ENCODE data around the gene SLC8A1. TPM values are rescaled to one million over a fixed set of nuclear protein-coding genes. Genes with fewer than 3 reads are reported as not detected.

Gene SLC8A1
- total RNA-seq, 2 experiments from 2014 or later, result 0.23 TPM

- CTCF ChIA-PET, result no interaction called here
- POLR2A ChIA-PET, result no interaction called here
Measured at GRCh38 chr2:40218679-40219078, 233.2 kb downstream of the SLC8A1 start.

DNA sequence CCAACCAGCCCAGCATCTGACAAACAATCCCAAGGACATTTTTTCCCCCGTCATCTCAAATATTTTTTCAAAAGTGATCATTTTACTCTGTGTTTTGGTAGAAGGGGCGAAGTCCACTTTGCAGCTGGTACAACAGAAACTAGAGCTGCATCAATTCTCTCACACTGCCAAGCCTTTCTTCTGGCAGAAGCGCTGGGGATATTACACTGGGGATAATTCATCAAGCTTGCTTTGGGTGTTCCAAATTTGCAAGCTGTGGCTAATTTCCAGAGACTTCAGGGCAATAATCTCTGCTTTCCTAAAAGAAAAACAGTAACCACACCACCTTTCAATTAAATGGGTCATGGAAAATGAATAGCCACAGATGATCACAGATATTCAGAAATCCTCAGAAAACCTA, 238.3 kb downstream of the SLC8A1 start:
- POLR2A ChIA-PET, result no interaction called here
- CTCF ChIA-PET, result no interaction called here

DNA sequence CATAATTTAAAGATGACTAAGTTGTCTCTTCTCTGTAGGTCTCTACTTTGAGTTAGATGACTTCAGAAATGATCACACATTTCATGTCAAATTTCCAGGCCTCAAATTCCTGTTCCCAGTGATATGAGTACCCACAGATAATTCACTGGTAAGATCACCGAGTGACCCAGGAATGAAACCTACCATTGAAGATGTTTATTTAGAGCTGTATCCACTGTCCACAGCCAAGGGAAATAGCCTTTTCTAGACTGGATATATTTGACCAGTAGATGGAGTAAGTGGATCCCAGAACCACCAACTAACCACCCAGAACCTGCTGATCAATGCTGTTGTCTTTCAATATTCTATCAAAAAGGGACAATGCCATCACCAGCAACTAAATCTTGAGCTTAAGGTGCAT, 238.8 kb downstream of the SLC8A1 start:
- CTCF ChIA-PET, result no interaction called here
- POLR2A ChIA-PET, result no interaction called here

GRCh38 chr2:40210968-40211353, 240.9 kb downstream of the SLC8A1 start:
- POLR2A ChIA-PET, result no interaction called here
- CTCF ChIA-PET, result no interaction called here

- POLR2A ChIA-PET, result no interaction called here
- CTCF ChIA-PET, result no interaction called here
Measured at GRCh38 chr2:40210344-40210967, 241.4 kb downstream of the SLC8A1 start.

DNA sequence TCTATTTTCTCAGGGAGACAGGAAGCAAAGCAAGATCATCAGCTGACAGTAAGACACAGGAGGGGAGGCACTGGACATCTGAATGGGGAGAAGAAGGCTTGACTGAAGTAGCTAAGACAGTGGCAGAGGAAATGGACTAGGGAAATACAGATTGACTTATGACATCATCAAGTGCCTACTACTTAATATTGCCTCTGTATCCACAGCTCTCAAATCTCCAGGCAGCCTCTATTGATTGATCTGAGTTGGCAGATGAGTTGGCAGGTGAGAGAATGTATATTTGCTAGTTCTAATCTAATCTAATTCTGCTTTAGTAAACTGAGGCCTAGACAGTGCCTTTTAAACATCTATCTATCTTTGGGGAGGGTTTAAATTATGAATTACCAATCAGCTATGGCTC, 242.1 kb downstream of the SLC8A1 start:
- ChIA-PET CTCF (no interaction called here), POLR2A (no interaction called here)

GRCh38 chr2:40208463-40208862, 243.4 kb downstream of the SLC8A1 start:
- POLR2A ChIA-PET, result no interaction called here
- CTCF ChIA-PET, result no interaction called here

- ChIA-PET CTCF (no interaction called here), POLR2A (no interaction called here)
Measured at GRCh38 chr2:40204268-40204667, 247.6 kb downstream of the SLC8A1 start.

GRCh38 chr2:40202798-40203400, 249.0 kb downstream of the SLC8A1 start:
- ChIA-PET POLR2A (no interaction called here), CTCF (no interaction called here)

DNA sequence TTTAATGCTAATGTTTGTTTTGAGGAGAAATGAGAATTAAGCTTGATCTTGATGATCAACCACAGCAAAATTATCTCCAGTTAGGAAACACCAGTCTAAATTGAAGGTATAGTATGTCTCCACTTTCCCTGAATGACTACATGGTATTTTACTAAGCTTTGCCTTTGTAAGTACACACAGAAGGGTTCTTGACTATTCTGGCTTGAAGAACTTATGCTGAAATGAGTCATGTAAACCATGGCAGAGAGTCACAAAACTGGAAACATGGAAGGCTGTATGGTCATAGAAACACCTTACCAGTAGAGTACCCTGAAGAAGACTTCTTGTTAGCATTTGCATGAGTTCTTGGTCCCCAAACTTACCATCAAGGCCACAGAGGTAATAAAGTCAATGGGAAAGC, 250.5 kb downstream of the SLC8A1 start:
- CTCF ChIA-PET, result no interaction called here
- POLR2A ChIA-PET, result no interaction called here

DNA sequence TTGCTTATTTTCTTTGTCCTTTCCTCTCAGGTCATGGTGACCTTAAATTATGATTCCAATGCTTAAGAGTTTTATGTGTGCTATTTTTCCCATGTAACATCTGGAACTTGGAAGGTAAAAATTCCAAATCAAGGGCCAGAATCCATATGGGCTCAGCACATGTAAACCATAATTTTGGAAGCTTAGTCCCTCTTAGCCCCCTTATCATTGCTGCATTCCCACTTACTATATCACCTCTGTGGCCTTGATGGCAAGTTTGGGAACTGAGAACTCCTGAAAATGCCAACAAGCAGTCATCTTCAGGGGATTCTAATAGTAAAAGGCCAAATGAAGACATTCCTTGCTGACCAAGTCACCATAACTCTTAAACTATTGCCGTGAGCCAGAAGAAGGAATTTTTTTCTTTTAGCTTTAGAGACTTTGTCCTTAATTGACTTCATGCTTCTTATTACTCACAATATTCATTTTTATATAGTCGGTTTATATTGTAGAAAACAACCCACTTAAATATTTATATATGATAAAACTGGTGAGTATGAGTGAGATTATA, 251.4 kb downstream of the SLC8A1 start:
- ChIA-PET POLR2A (no interaction called here), CTCF (no interaction called here)

DNA sequence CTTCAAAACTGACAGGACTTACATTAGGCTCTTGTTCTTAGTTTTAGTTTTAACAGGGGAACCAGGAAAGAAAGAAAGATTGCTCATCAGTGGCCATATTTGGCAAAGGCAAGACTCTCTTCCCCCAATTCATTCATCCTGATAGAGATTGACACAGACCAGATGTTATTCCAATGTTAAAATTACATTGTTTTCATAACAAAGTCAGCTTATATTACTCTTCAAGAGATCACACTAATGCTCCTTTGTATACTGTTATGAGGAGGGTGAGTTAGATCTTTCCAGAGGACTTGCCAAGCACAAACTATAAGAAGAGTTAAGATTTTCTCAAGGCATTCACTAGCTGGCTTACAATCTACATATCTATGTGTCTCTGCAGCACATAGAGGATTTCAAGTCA, 252.1 kb downstream of the SLC8A1 start:
- ChIA-PET POLR2A (no interaction called here), CTCF (no interaction called here)

- CTCF ChIA-PET, result no interaction called here
- POLR2A ChIA-PET, result no interaction called here
Measured at GRCh38 chr2:40197121-40197520, 254.8 kb downstream of the SLC8A1 start.

DNA sequence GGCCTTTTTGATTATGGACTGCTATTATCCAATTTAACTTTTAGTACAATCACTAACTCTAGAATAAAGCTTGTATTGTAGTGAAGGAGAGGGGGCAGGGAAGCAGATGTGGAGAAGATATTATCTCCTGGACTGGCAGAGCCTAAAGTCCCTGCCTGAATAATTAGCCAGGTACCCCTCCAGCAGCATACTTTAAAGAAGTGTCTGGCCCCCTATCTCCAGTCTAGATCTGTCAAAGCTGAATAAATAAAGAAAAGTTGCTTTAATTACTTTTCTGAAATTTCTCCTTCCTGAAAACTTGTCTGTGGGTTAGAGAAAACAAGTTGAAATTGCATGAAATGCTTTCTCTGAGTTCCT, 258.2 kb downstream of the SLC8A1 start:
- CTCF ChIA-PET, result no interaction called here
- POLR2A ChIA-PET, result no interaction called here

GRCh38 chr2:40192864-40193669, 258.8 kb downstream of the SLC8A1 start:
- ChIA-PET CTCF (no interaction called here), POLR2A (no interaction called here)

- POLR2A ChIA-PET, result no interaction called here
- CTCF ChIA-PET, result no interaction called here
Measured at GRCh38 chr2:40190457-40190856, 261.4 kb downstream of the SLC8A1 start.

DNA sequence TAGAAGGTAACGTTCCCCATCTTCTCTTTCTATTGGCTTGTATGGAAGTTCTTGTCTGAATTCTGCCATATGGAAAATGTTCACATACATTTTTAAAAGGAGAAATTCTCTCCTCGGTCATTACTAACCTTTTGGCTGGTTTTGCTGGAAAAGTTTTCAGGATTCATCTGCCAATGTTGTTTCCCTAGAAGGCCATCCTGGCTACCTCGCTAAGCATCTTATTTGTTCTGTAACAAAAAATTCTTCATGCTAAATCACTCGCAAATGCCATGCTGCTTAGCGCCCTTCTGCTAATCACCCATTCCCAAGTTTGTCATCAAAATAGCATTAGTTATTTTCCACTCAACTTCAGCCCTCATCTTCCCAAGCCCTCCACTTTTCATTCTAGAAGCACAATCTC, 262.0 kb downstream of the SLC8A1 start:
- ChIA-PET CTCF (no interaction called here), POLR2A (no interaction called here)

DNA sequence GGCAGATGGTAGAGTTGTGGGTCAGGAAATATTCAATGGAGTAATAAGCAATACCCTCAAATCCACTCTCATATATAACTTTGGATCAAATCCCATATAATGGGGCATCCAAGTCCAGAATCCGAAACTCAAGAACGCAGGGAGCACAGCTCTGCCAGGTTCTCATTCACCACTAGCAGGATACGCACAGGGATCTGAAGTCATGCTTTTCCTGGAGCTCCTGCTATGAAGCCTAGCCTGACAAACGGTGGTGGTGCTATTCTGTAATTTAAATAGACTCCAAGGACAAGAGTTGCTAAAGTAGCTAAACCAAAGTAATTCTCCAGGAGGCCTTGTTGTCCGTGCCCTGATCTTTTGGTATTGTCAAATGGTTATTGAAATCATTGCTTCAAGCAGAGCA, 264.8 kb downstream of the SLC8A1 start:
- ChIA-PET POLR2A (no interaction called here), CTCF (no interaction called here)

GRCh38 chr2:40184551-40184950, 267.3 kb downstream of the SLC8A1 start:
- CTCF ChIA-PET, result no interaction called here

DNA sequence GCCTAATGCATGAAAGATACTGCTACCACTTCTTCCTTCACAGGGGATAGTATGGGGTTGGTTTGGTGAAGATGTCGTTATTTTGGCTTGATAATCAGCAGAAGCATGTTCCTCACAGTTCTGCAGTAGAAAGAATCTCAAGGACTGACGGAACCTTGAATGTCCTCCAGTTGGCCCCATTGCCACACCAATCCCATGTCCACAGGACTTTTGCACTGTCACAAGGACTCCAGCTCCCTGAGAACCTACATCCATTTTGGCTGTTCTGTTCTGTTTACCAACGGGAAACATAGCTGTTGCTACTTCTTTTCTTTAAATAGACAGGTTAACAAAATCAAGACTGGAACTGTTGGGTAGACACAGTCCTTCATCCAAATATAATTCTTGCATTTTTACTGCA, 270.0 kb downstream of the SLC8A1 start:
- CTCF ChIA-PET, result no interaction called here
- POLR2A ChIA-PET, result no interaction called here

More at GRCh38 chr2:40184551-40184950, 267.3 kb downstream of the SLC8A1 start:
- POLR2A ChIA-PET, result no interaction called here

- POLR2A ChIA-PET, result no interaction called here
- CTCF ChIA-PET, result no interaction called here
Measured at GRCh38 chr2:40179801-40180200, 272.1 kb downstream of the SLC8A1 start.

DNA sequence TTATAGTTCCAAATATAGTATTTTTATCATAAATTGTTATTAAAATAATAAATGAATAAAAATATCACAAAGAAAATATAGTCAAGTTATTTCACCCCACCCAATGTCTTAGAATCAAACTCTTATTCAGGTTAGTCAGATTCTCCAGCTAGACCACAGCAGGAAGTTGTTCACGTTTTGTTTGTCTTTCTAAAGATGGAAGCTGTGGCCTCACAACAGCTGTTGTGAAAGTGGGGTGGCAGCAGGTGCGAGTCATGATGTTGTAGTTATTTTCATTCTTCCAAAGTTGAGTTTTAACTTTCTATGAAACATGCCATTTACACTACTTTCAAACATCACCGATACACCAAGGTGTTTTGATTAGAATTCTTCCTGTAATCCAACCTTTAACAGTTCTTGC, 272.9 kb downstream of the SLC8A1 start:
- CTCF ChIA-PET, result no interaction called here
- POLR2A ChIA-PET, result no interaction called here

All from activated CD8-positive, alpha-beta memory T cell treated with anti-CD3 and anti-CD28 coated beads for 36 hours (primary cell).